HepG2 (cell line): ENCODE data around the gene ZNF575. TPM values are rescaled to one million over a fixed set of nuclear protein-coding genes. Genes with fewer than 3 reads are reported as not detected.

ENCODE experiments used
- AHR ChIP-seq: IDR thresholded peaks from 2 replicates; pipeline ENCODE4 v1.6.1; 2018; ENCODE audit warnings: missing genetic modification reagents, missing compliant biosample characterization
- ATF6 ChIP-seq: sonication (generic); formaldehyde crosslinking; conservative IDR thresholded peaks from 2 replicates; pipeline ENCODE4 v1.4.0; 2020; ENCODE audit warnings: missing genetic modification reagents
- ATRX ChIP-seq: sonication (generic); formaldehyde crosslinking; IDR thresholded peaks from 2 replicates; pipeline ENCODE4 v1.4.0; 2020; ENCODE audit warnings: missing genetic modification reagents, borderline replicate concordance
- DRAP1 ChIP-seq: IDR thresholded peaks from 2 replicates; pipeline ENCODE4 v1.6.1; 2016; ENCODE audit warnings: missing genetic modification reagents, missing compliant biosample characterization
- EEA1 ChIP-seq: sonication (generic); formaldehyde crosslinking; IDR thresholded peaks from 2 replicates; pipeline ENCODE4 v1.5.1; 2020; ENCODE audit warnings: mild to moderate bottlenecking, missing genetic modification reagents, borderline replicate concordance
- GMEB1 ChIP-seq: sonication (generic); formaldehyde crosslinking; IDR thresholded peaks from 2 replicates; pipeline ENCODE4 v1.5.1; 2020; ENCODE audit warnings: missing genetic modification reagents, mild to moderate bottlenecking, borderline replicate concordance
- MED8 ChIP-seq: sonication (generic); formaldehyde crosslinking; IDR thresholded peaks from 2 replicates; pipeline ENCODE4 v1.8.1; 2023; ENCODE audit warnings: mild to moderate bottlenecking, missing genetic modification reagents; ENCODE audit not compliant: insufficient replicate concordance
- MEIS1 ChIP-seq: sonication (generic); formaldehyde crosslinking; IDR thresholded peaks from 2 replicates; pipeline ENCODE4 v1.9.0; 2021; ENCODE audit warnings: mild to moderate bottlenecking, missing genetic modification reagents, moderate library complexity, borderline replicate concordance
- PHF20 ChIP-seq: sonication (generic); formaldehyde crosslinking; IDR thresholded peaks from 2 replicates; pipeline ENCODE4 v1.5.0; 2020; ENCODE audit warnings: mild to moderate bottlenecking, missing genetic modification reagents
- RAD21 ChIP-seq: fragments of 450-650 bp; formaldehyde crosslinking; IDR thresholded peaks from 2 replicates; pipeline ENCODE4 v1.5.0; 2020; ENCODE audit warnings: mild to moderate bottlenecking
- SNRNP70 ChIP-seq: fragments of 200-400 bp; formaldehyde crosslinking; IDR thresholded peaks from 2 replicates; pipeline ENCODE4 v1.6.1; 2017; ENCODE audit warnings: mild to moderate bottlenecking, low read depth, low read length, moderate library complexity
- ZFP36 ChIP-seq: fragments of 150-350 bp; IDR thresholded peaks from 2 replicates; pipeline ENCODE4 v1.6.1; 2018; ENCODE audit warnings: borderline replicate concordance, low read length, low read depth; ENCODE audit not compliant: partially characterized antibody
- ZNF20 ChIP-seq: sonication (generic); formaldehyde crosslinking; IDR thresholded peaks from 2 replicates; pipeline ENCODE4 v1.4.0; 2020; ENCODE audit warnings: mild to moderate bottlenecking, moderate library complexity, missing genetic modification reagents
- ZNF274 ChIP-seq: sonication (generic); formaldehyde crosslinking; IDR thresholded peaks from 2 replicates; pipeline ENCODE4 v1.5.1; 2020; ENCODE audit warnings: mild to moderate bottlenecking, missing genetic modification reagents
- ZNF558 ChIP-seq: sonication (generic); formaldehyde crosslinking; IDR thresholded peaks from 2 replicates; pipeline ENCODE4 v1.9.0; 2022; ENCODE audit warnings: mild to moderate bottlenecking, missing genetic modification reagents, borderline replicate concordance
- ZNF609 ChIP-seq: sonication (generic); formaldehyde crosslinking; IDR thresholded peaks from 2 replicates; pipeline ENCODE4 v1.4.0; 2020; ENCODE audit warnings: mild to moderate bottlenecking, missing genetic modification reagents, borderline replicate concordance
- ZNF768 ChIP-seq: sonication (generic); formaldehyde crosslinking; IDR thresholded peaks from 2 replicates; pipeline ENCODE4 v1.4.0; 2020; ENCODE audit warnings: missing genetic modification reagents
- ZSCAN9 ChIP-seq: IDR thresholded peaks from 2 replicates; pipeline ENCODE4 v1.6.1; 2016; ENCODE audit warnings: borderline replicate concordance
- polyA plus RNA-seq, 8 experiments: library from polyadenylated mRNA; depleted of rRNA in 3 of 8; stranded (reverse) in 7 of 8; unstranded in 1 of 8; fragments of >200 nt; fragmentation: Illumina TruSeq in 4 of 8; extraction: Trizol in 4 of 8; gene quantifications; 2 replicates each; pipeline versions ENCODE4 v1.2.1 to v1.2.3, GENCODE V29; 2011 to 2016; ENCODE audit warnings: low read depth in 4 of 8, missing spikeins in 1 of 8, mixed read lengths in 1 of 8; ENCODE audit not compliant: insufficient read depth in 1 of 8
- total RNA-seq, 5 experiments: library from RNA; depleted of rRNA; stranded (reverse); fragments of >200 nt; fragmentation: Illumina TruSeq; extraction: Trizol; gene quantifications; 2 replicates each; pipeline ENCODE4 v1.2.3, GENCODE V29; 2016; ENCODE audit warnings: low read depth in 1 of 5

Gene ZNF575
- total and polyA plus RNA-seq, 2 of the 13 experiments (the other 11 are each of a cell fraction or from before 2014, with no cell fraction given) = 0.17 to 0.27 TPM

GRCh38 chr19:43526884-43527859 lies 5.8 kb upstream of the ZNF575 start, which contains the start of gene ETHE1 (continued):
- TF ChIP-seq ZNF609 (CRISPR knock-in tag) (0 out of 2 replicates have a peak, but pooled peaks have one; percentile 48), AHR (0 out of 2 replicates have a peak, but pooled peaks have one; percentile 57), PHF20 (CRISPR knock-in tag) (peak; percentile 52), ZFP36 (no peak), GMEB1 (CRISPR knock-in tag) (peak; percentile 72), ATRX (CRISPR knock-in tag) (no peak), EEA1 (CRISPR knock-in tag) (no peak; the same call in 1 of the 2 replicates), RAD21 (CRISPR knock-in tag) (0 out of 2 replicates have a peak, but pooled peaks have one; percentile 13), ZSCAN9 (CRISPR knock-in tag) (no peak), SNRNP70 (no peak), MEIS1 (CRISPR knock-in tag) (no peak), MED8 (CRISPR knock-in tag) (no peak), DRAP1 (peak; percentile 82), ZNF20 (CRISPR knock-in tag) (no peak), ZNF274 (CRISPR knock-in tag) (no peak; the same call in 1 of the 2 replicates), ATF6 (no peak), ZNF768 (CRISPR knock-in tag) (peak; percentile 60; the same call in 1 of the 2 replicates), ZNF558 (CRISPR knock-in tag) (no peak; the same call in 1 of the 2 replicates)
